Measurements from ENCODE around the gene VTI1A.
"Not testable (repeated sequence)": the region's sequence is repeated elsewhere in the genome, so short reads cannot be mapped to it uniquely, and the experiment has no call there.

VTI1A gene

GRCh38 chr10:112852306-112852705 is 405.3 kb downstream of the VTI1A start:
- Mint-ChIP-seq H3K4me1 (no peaks in the 10 kb centered on the region), H3K36me3 (ENCODE audit: insufficient read depth) (no peaks in the 10 kb centered on the region), H3K27me3 (no peaks in the 10 kb centered on the region), H3K27ac (ENCODE audit: low read depth) (no peak overlapping the region), H3K4me3 (no peak overlapping the region), H3K9me3 (peaks cover 13% of the 10 kb centered on the region)
- ATAC-seq (replicated peaks; ENCODE audit: extremely low read depth, poor library complexity, severe bottlenecking), result no peak
- DNase-seq (ENCODE audit: low spot score in 2 of 2), result no peak

GRCh38 chr10:112855134-112855533 is 408.1 kb downstream of the VTI1A start:
- no peak for DNase-seq (ENCODE audit: low spot score in 2 of 2)
- ATAC-seq (replicated peaks; ENCODE audit: extremely low read depth, poor library complexity, severe bottlenecking), result no peak
- H3K4me3 Mint-ChIP-seq, result no peak overlapping the region
- H3K9me3 Mint-ChIP-seq, result no peaks in the 10 kb centered on the region
- H3K27ac Mint-ChIP-seq (ENCODE audit: low read depth), result no peak overlapping the region
- H3K4me1 Mint-ChIP-seq, result no peaks in the 10 kb centered on the region
- no peaks in the 10 kb centered on the region for H3K36me3 Mint-ChIP-seq (ENCODE audit: insufficient read depth)
- H3K27me3 Mint-ChIP-seq, result no peaks in the 10 kb centered on the region

GRCh38 chr10:112857493-112857892 is 410.5 kb downstream of the VTI1A start:
- Mint-ChIP-seq H3K27me3 (no peaks in the 10 kb centered on the region), H3K36me3 (ENCODE audit: insufficient read depth) (no peaks in the 10 kb centered on the region), H3K9me3 (no peaks in the 10 kb centered on the region), H3K27ac (ENCODE audit: low read depth) (no peak overlapping the region), H3K4me1 (no peaks in the 10 kb centered on the region), H3K4me3 (no peak overlapping the region)
- ATAC-seq (replicated peaks; ENCODE audit: extremely low read depth, poor library complexity, severe bottlenecking) (no peak), DNase-seq (ENCODE audit: low spot score in 2 of 2) (no peak)

GRCh38 chr10:112858986-112859651 is 412.1 kb downstream of the VTI1A start:
- H3K27me3 Mint-ChIP-seq, result no peaks in the 10 kb centered on the region
- no peaks in the 10 kb centered on the region for H3K9me3 Mint-ChIP-seq
- H3K4me3 Mint-ChIP-seq, result no peak overlapping the region
- no peak overlapping the region for H3K27ac Mint-ChIP-seq (ENCODE audit: low read depth)
- no peaks in the 10 kb centered on the region for H3K4me1 Mint-ChIP-seq
- ATAC-seq (replicated peaks; ENCODE audit: extremely low read depth, poor library complexity, severe bottlenecking) (no peak), DNase-seq (ENCODE audit: low spot score in 2 of 2) (no peak)
- no peaks in the 10 kb centered on the region for H3K36me3 Mint-ChIP-seq (ENCODE audit: insufficient read depth)

- DNase-seq (ENCODE audit: low spot score in 2 of 2) (no peak), ATAC-seq (replicated peaks; ENCODE audit: extremely low read depth, poor library complexity, severe bottlenecking) (no peak)
- H3K4me1 Mint-ChIP-seq, result no peaks in the 10 kb centered on the region
- H3K4me3 Mint-ChIP-seq, result no peak overlapping the region
- no peak overlapping the region for H3K27ac Mint-ChIP-seq (ENCODE audit: low read depth)
- no peaks in the 10 kb centered on the region for H3K9me3 Mint-ChIP-seq
- H3K36me3 Mint-ChIP-seq (ENCODE audit: insufficient read depth), result no peaks in the 10 kb centered on the region
- H3K27me3 Mint-ChIP-seq, result no peaks in the 10 kb centered on the region
Observed at GRCh38 chr10:112859793-112860192, 412.8 kb downstream of the VTI1A start.

GRCh38 chr10:112863461-112863860 is 416.4 kb downstream of the VTI1A start:
- not testable (repeated sequence) for H3K4me3 Mint-ChIP-seq; H3K27ac Mint-ChIP-seq (ENCODE audit: low read depth); ATAC-seq (replicated peaks; ENCODE audit: extremely low read depth, poor library complexity, severe bottlenecking); H3K36me3 Mint-ChIP-seq (ENCODE audit: insufficient read depth); DNase-seq (ENCODE audit: low spot score in 2 of 2); H3K4me1 Mint-ChIP-seq; H3K9me3 Mint-ChIP-seq; H3K27me3 Mint-ChIP-seq

Measured in central memory CD8-positive, alpha-beta T cell (primary cell).